ENCODE measurements around the gene C20orf202. TPM values are rescaled to one million over a fixed set of nuclear protein-coding genes. Genes with fewer than 3 reads are reported as not detected.

C20orf202 gene
- total RNA-seq, 6 experiments from 2014 or later = 0.19 TPM; not detected in 5

DNA sequence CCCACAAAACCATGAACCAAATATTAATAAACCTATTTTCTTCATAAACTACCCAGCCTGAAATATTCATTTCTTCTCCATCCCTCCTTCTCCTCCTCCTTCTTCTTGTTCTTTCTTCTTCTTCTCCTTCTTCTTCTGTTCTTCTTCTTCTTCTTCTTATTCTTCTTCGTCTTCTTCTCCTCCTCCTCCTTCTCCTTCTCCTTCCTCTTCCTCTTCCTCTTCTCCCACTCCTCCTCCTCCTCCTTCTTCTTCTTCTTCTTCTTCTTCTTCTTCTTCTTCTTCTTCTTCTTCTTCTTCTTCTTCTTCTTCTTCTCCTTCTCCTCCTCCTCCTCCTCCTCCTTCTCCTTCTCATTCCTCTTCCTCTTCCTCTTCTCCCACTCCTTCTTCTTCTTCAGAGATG, 13.4 kb upstream of the C20orf202 start:
- Histone ChIP-seq H3K27ac (no peak overlapping the region), H3K36me3 (no peaks in the 10 kb centered on the region), H3K4me1 (peaks cover 0 to 23% (median 7%) of the 10 kb centered on the region in 4 donors), H3K27me3 (no peaks in the 10 kb centered on the region), H3K9me3 (no peaks in the 10 kb centered on the region), H3K4me3 (no peak overlapping the region)
- DNase-seq (no peak), ATAC-seq (no peak)
- TF ChIP-seq, protein P1, sequence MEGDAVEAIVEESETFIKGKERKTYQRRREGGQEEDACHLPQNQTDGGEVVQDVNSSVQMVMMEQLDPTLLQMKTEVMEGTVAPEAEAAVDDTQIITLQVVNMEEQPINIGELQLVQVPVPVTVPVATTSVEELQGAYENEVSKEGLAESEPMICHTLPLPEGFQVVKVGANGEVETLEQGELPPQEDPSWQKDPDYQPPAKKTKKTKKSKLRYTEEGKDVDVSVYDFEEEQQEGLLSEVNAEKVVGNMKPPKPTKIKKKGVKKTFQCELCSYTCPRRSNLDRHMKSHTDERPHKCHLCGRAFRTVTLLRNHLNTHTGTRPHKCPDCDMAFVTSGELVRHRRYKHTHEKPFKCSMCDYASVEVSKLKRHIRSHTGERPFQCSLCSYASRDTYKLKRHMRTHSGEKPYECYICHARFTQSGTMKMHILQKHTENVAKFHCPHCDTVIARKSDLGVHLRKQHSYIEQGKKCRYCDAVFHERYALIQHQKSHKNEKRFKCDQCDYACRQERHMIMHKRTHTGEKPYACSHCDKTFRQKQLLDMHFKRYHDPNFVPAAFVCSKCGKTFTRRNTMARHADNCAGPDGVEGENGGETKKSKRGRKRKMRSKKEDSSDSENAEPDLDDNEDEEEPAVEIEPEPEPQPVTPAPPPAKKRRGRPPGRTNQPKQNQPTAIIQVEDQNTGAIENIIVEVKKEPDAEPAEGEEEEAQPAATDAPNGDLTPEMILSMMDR (IDR thresholded peaks at IDR 0.05) = no peak
- 38% methylated on average over 1 of the region's 1 CpG for WGBS (ENCODE audit: insufficient coverage, low coverage, low lambda C conversion rate, missing lambda C conversion rate)
- intact Hi-C loops (cut with DNase I) = loop anchor here in 1 of 2 donors (10.0 kb wide), 1 partner anchor 65 kb away; no protein-coding TSS in a partner anchor

DNA sequence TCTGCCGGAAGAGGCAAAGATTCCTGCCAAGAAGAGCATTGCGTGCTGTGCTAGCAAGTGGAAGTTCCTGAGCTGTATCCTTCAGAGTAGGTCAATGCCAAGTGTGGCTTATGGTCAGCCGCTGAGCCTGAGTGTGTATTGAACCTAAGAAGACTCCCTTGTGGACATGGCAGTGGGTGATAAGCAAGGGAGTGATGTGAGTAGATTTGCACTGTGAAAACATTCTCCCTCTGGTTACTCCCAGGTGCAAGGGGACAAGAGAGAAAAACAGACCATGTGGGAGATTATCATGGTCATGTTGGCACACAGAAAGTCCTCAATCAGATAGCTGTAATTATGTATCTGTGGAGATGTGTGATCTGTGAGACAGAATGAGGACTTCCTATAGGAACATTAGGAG, 12.4 kb upstream of the C20orf202 start:
- TF ChIP-seq, protein P1 (IDR thresholded peaks at IDR 0.05) = no peak
- no peak for TF ChIP-seq POLR2A (IDR thresholded peaks at IDR 0.05)
- 82% methylated on average over 2 of the region's 3 CpGs for WGBS (ENCODE audit: insufficient coverage, low coverage, low lambda C conversion rate, missing lambda C conversion rate)
- ATAC-seq (no peak), DNase-seq (no peak)
- H3K4me1 ChIP-seq = peaks cover 0 to 22% (median 6%) of the 10 kb centered on the region in 4 donors
- no peaks in the 10 kb centered on the region for H3K27me3 ChIP-seq
- H3K4me3 ChIP-seq = no peak overlapping the region
- intact Hi-C loops (cut with DNase I) = no loop called here
- H3K27ac ChIP-seq = no peak overlapping the region
- H3K9me3 ChIP-seq = no peaks in the 10 kb centered on the region
- no peaks in the 10 kb centered on the region for H3K36me3 ChIP-seq

DNA sequence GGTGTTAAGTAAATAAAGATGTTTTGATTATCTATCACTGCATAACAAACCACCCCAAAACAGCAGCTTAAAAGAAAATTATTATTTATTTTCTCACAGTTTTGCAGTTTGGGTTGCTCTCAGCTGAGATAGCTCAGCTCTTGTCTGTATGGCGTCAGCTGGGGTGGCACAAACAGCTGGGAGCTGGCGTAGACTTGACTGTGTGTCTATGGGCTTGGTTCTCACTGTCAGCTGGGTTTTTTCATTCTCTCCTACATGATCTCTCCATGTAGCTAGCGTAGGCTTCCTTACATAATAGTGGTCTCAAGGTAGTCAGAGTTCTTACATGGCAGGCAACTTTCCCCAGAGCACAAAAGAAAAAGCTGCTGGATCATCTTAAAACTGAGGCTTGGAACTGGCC, 12.0 kb upstream of the C20orf202 start:
- Histone ChIP-seq H3K27me3 (no peaks in the 10 kb centered on the region), H3K4me3 (no peak overlapping the region), H3K27ac (no peak overlapping the region), H3K9me3 (no peaks in the 10 kb centered on the region), H3K4me1 (peaks cover 0 to 19% (median 6%) of the 10 kb centered on the region in 4 donors), H3K36me3 (no peaks in the 10 kb centered on the region)
- intact Hi-C loops (cut with DNase I) = no loop called here
- DNase-seq (no peak), ATAC-seq (no peak)
- TF ChIP-seq, protein P1 (IDR thresholded peaks at IDR 0.05) = no peak
- TF ChIP-seq POLR2A (IDR thresholded peaks at IDR 0.05) = no peak
- 80% methylated on average over 3 of the region's 3 CpGs for WGBS (ENCODE audit: insufficient coverage, low coverage, low lambda C conversion rate, missing lambda C conversion rate)

DNA sequence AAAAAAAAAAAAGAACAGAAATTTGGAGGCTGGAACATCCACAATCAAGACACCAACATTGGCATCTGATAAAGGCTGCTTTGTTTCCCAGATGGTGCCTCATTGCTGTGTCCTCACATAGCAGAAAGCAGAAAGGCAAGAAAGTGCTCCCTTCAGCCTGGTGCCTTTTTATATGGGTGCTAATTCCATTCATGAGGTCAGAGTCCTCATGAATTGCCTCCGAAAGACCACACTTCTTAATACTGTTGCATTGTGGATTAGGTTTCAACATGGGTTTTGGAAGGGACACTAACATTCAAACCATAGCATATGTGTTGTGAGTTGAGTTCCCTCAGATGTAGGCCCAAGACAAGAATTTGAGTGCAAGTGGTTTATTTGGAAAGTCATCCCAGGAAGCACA, 8.0 kb upstream of the C20orf202 start:
- intact Hi-C loops (cut with DNase I) = no loop called here
- Histone ChIP-seq H3K36me3 (no peaks in the 10 kb centered on the region), H3K4me3 (no peak overlapping the region), H3K27ac (no peak overlapping the region), H3K9me3 (no peaks in the 10 kb centered on the region), H3K27me3 (no peaks in the 10 kb centered on the region), H3K4me1 (no peaks in the 10 kb centered on the region)
- DNase-seq = no peak
- 63% methylated on average over 1 of the region's 1 CpG for WGBS (ENCODE audit: insufficient coverage, low coverage, low lambda C conversion rate, missing lambda C conversion rate)
- no peak for ATAC-seq
- TF ChIP-seq, protein P1 (IDR thresholded peaks at IDR 0.05) = no peak
- TF ChIP-seq POLR2A (IDR thresholded peaks at IDR 0.05) = no peak

DNA sequence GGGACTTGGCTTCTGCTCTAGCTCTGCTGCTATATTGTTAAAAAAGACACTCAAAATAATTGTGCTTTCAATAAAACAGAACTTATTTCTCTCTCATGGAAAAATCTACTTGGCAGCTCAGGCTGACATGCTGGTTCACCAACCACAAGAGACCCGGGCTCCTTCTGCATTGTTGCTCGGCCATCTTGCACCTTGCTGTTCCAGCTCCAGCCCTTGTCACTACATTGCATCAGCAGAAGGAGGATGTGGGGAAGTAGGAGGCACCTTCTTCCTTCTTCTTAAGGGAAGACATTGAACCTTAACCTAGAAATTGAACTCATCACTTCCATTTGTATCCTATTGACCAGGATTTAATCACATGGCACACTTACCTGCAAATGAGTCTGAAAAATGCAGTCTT, 6.6 kb upstream of the C20orf202 start:
- Histone ChIP-seq H3K4me3 (no peak overlapping the region), H3K27me3 (no peaks in the 10 kb centered on the region), H3K9me3 (no peaks in the 10 kb centered on the region), H3K27ac (no peak overlapping the region), H3K4me1 (no peaks in the 10 kb centered on the region), H3K36me3 (no peaks in the 10 kb centered on the region)
- DNase-seq = no peak
- intact Hi-C loops (cut with DNase I) = no loop called here
- WGBS (ENCODE audit: insufficient coverage, low coverage, low lambda C conversion rate, missing lambda C conversion rate) = 64% methylated on average over 2 of the region's 2 CpGs
- ATAC-seq = no peak
- TF ChIP-seq POLR2A (IDR thresholded peaks at IDR 0.05) = no peak
- TF ChIP-seq, protein P1 (IDR thresholded peaks at IDR 0.05) = no peak
